ENCODE measurements around the gene VSIR. TPM values are rescaled to one million over a fixed set of nuclear protein-coding genes. Genes with fewer than 3 reads are reported as not detected.

Gene VSIR
- total RNA-seq, 4 donors from 2014 or later = 54.3 to 77.0 (median 61.6) TPM

DNA sequence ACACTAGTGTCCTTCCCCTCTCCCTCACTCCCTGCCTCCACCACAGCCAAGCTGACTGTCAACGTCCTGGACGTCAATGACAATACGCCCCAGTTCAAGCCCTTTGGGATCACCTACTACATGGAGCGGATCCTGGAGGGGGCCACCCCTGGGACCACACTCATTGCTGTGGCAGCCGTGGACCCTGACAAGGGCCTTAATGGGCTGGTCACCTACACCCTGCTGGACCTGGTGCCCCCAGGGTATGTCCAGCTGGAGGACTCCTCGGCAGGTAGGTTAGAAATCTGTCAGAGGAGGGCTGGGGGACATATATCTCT is 24.9 kb upstream of the VSIR start:
- in situ Hi-C loops (cut with MboI; ENCODE audit: low pct_ligation_motif_present in 1 of 4, low pct_unique_long_range_greater_than_20kb in 1 of 4, low sequenced_read_pairs in 3 of 4) = no loop called here
- TF ChIP-seq POLR2AphosphoS5 (IDR thresholded peaks at IDR 0.05) = no peak
- no peak for TF ChIP-seq POLR2A (IDR thresholded peaks at IDR 0.05)
- TF ChIP-seq EP300 (IDR thresholded peaks at IDR 0.05; ENCODE audit: low read depth) = no peak
- TF ChIP-seq, protein P1, sequence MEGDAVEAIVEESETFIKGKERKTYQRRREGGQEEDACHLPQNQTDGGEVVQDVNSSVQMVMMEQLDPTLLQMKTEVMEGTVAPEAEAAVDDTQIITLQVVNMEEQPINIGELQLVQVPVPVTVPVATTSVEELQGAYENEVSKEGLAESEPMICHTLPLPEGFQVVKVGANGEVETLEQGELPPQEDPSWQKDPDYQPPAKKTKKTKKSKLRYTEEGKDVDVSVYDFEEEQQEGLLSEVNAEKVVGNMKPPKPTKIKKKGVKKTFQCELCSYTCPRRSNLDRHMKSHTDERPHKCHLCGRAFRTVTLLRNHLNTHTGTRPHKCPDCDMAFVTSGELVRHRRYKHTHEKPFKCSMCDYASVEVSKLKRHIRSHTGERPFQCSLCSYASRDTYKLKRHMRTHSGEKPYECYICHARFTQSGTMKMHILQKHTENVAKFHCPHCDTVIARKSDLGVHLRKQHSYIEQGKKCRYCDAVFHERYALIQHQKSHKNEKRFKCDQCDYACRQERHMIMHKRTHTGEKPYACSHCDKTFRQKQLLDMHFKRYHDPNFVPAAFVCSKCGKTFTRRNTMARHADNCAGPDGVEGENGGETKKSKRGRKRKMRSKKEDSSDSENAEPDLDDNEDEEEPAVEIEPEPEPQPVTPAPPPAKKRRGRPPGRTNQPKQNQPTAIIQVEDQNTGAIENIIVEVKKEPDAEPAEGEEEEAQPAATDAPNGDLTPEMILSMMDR (IDR thresholded peaks at IDR 0.05) = no peak
- Histone ChIP-seq H3K4me1 (peaks cover 0 to 6% (median 0%) of the 10 kb centered on the region in 4 donors), H3K9me3 (no peaks in the 10 kb centered on the region), H3K36me3 (no peaks in the 10 kb centered on the region), H3K4me3 (no peak overlapping the region), H3K27ac (no peak overlapping the region), H3K27me3 (no peaks in the 10 kb centered on the region)
- no peak for DNase-seq
- intact Hi-C loops (cut with DNase I; ENCODE audit: low total_unique reads) = no loop called here
- WGBS, 2 donors (ENCODE audit: low coverage in 1 of 2) = 91% methylated on average over 6 of the region's 6 CpGs; no CpG with 5 or more reads in 1 of the 2 donors

GRCh38 chr10:71797533-71798307 is 24.4 kb upstream of the VSIR start:
- Histone ChIP-seq H3K4me3 (no peak overlapping the region), H3K27me3 (no peaks in the 10 kb centered on the region), H3K27ac (no peak overlapping the region), H3K9me3 (no peaks in the 10 kb centered on the region), H3K36me3 (no peaks in the 10 kb centered on the region), H3K4me1 (peaks cover 0 to 6% (median 0%) of the 10 kb centered on the region in 4 donors)
- TF ChIP-seq EP300 (IDR thresholded peaks at IDR 0.05; ENCODE audit: low read depth) (no peak), POLR2AphosphoS5 (IDR thresholded peaks at IDR 0.05) (no peak), POLR2A (IDR thresholded peaks at IDR 0.05) (no peak)
- TF ChIP-seq, protein P1 (IDR thresholded peaks at IDR 0.05) = no peak
- 75% methylated on average over 4 to 10 of the region's 10 CpGs for WGBS, 2 donors (ENCODE audit: low coverage in 1 of 2)
- DNase-seq = no peak
- intact Hi-C loops (cut with DNase I; ENCODE audit: low total_unique reads) = no loop called here
- in situ Hi-C loops (cut with MboI; ENCODE audit: low pct_ligation_motif_present in 1 of 4, low pct_unique_long_range_greater_than_20kb in 1 of 4, low sequenced_read_pairs in 3 of 4) = no loop called here

DNA sequence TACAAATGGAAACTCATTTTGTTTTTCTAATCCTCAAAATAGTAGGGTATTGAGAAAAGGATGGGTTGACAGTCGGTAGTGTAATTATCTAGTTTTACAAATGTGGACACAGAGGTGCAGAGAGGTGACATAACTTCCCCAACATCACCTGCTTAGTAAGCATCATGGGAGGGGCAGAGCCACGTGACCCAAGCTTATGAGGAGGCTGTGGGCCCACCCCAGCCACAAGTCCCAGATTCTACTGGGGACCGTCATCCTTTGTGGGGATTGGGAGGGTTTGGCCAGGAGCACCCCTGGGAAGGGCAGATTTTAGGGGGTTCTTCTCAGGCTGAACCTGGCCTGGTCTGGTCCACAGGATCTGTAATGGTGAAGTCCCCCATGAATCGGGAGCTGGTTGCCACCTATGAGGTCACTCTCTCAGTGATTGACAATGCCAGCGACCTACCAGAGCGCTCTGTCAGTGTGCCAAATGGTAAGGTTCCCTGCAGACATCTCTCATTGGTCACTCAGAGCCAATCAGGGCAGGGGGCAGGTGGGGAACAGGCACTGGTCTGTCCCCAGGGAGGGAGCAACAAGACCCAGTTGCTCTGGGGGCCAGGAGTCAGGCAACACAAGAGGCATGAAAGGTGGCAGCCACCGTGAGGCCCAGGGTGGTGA is 23.6 kb upstream of the VSIR start:
- 79 to 89% methylated on average over 1 to 7 of the region's 7 CpGs for WGBS, 2 donors (ENCODE audit: low coverage in 1 of 2)
- no peaks in the 10 kb centered on the region for H3K27me3 ChIP-seq

DNA sequence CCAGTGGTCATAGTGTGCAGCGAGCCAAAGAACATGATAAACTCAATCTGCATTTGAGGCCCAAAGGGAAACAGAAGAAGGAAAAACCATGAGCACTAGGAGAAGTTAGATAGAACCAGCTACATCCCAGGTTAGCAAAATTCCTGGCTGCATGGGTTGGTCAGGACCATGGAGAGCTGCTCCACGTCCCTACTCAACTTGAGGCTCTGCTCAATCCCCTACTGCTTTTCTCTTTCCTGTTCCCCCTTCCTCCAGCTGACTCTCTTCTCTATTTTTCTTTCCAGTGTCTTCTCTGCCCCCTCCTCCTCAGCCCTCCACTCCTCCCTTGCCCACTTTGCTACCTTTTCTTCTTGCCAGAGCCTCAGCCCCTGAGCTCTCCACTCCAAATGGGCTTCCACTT is 21.9 kb upstream of the VSIR start:
- in situ Hi-C loops (cut with MboI; ENCODE audit: low pct_ligation_motif_present in 1 of 4, low pct_unique_long_range_greater_than_20kb in 1 of 4, low sequenced_read_pairs in 3 of 4) (no loop called here), intact Hi-C loops (cut with DNase I; ENCODE audit: low total_unique reads) (no loop called here)
- TF ChIP-seq EP300 (IDR thresholded peaks at IDR 0.05; ENCODE audit: low read depth) = no peak
- TF ChIP-seq POLR2A (IDR thresholded peaks at IDR 0.05) = no peak
- TF ChIP-seq, protein P1 (IDR thresholded peaks at IDR 0.05) = no peak
- no peak for TF ChIP-seq POLR2AphosphoS5 (IDR thresholded peaks at IDR 0.05)
- Histone ChIP-seq H3K27ac (no peak overlapping the region), H3K4me3 (no peak overlapping the region), H3K4me1 (peaks cover 0 to 4% (median 0%) of the 10 kb centered on the region in 4 donors), H3K27me3 (no peaks in the 10 kb centered on the region), H3K36me3 (no peaks in the 10 kb centered on the region), H3K9me3 (no peaks in the 10 kb centered on the region)
- no peak for DNase-seq
- 18 to 33% methylated on average over 1 to 2 of the region's 2 CpGs for WGBS, 2 donors (ENCODE audit: low coverage in 1 of 2)

More for the DNA sequence above, 23.6 kb upstream of the VSIR start:
- no peaks in the 10 kb centered on the region for H3K9me3 ChIP-seq
- peaks cover 0 to 6% (median 0%) of the 10 kb centered on the region in 4 donors for H3K4me1 ChIP-seq
- in situ Hi-C loops (cut with MboI; ENCODE audit: low pct_ligation_motif_present in 1 of 4, low pct_unique_long_range_greater_than_20kb in 1 of 4, low sequenced_read_pairs in 3 of 4) (no loop called here), intact Hi-C loops (cut with DNase I; ENCODE audit: low total_unique reads) (no loop called here)
- no peak overlapping the region for H3K27ac ChIP-seq
- TF ChIP-seq POLR2AphosphoS5 (IDR thresholded peaks at IDR 0.05) (no peak), EP300 (IDR thresholded peaks at IDR 0.05; ENCODE audit: low read depth) (no peak), POLR2A (IDR thresholded peaks at IDR 0.05) (no peak)
- TF ChIP-seq, protein P1 (IDR thresholded peaks at IDR 0.05) = no peak
- no peak for DNase-seq
- no peak overlapping the region for H3K4me3 ChIP-seq
- H3K36me3 ChIP-seq = no peaks in the 10 kb centered on the region

Measured in transverse colon (tissue), 4 donors.